IPS DF 4.7 (cell line): ENCODE measurements around the gene STON2.
A peak's percentile ranks its signal among the peaks of the same experiment; 100 is the strongest.

Source experiments
- DNase-seq: peaks from one replicate; pipeline ENCODE4 v3.0.0-alpha.2; 2013; ENCODE audit warnings: low spot score; ENCODE audit errors: extremely low read depth

STON2 gene

DNA sequence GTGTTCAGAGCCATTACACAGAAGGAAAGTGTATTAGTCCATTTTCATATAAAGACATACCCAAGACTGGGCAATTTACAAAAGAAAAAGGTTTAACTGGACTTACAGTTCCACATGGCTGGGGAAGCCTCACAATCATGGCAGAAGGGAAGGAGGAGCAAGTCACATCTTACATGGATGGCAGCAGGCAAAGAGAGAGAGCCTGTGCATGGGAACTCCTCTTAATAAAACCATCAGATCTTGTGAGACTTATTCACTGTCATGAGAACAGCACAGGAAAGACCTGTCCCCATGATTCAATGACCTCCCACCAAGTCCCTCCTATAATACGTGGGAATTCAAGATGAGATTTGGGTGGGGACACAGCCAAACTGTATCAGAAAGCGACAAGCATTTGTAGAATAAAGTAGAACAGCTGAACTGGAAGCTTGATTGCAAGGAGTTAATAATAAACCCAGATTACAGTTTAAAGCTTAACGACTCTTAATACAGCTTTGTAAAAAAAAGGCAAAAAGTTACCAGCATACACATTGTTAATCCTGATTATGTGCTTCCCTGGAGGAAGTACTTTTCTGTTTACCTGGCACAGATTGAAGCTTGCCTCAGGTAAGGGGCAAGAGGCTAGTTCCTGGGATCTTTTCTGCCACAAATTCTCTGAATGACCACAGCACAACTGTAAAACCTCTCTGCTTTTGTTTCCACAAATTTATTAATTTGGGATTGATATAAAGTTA is 18.1 kb upstream of the STON2 start:
- DNase-seq = no peak

DNA sequence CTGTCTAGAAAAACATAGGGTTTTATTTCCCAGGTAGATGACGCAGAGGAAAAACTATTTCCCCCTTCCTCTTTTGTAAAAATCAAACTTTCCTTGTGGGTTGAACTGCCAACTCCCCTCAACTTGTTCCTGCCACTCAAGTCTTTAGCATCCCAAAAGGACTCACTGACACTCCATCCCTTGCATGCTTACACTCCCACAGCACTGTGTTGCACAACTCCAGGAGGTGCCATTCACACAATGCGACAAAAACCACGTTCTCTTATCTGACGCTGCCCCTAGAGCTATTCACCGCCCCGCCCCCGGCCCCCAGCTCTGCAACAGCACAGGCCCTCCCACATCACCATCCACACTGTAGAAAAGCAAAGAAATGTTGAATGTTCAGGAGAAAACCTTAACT is 16.9 kb upstream of the STON2 start:
- DNase-seq = no peak

DNA sequence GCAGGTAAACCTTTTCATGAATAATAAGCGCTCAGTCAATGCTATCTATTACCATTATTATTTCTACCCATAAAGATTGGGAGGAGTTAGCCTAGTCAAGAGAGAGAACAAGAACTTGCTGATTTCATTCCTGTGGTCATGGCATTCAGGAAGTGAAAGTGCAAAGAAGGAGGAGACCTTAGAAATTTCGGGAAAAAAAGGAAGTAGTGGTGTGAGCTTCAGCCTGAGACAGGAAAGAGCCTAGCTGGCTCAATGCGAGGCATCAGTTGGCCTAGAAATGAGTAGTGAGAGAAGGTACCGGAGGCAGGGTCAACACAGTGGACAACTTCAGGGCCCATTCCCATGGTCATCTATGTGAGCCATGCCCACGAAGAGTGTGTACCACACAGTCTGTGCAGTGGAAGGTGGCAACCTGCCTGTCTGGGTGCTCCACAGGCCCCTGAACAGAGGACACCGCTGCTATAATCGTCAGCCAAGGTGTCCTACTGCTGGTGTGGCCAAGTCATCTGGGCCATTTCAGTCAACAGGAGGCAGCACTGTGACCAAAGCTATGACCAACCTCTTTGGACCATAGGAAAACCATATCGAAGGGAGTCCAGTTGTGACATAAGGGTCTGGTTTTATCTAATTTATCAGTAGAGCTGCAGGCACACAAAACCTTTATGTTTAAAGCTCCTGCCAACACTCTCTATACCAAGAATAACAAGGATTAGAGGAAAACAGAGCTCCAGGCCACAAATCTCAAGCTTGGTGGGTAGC is 16.2 kb upstream of the STON2 start:
- no peak for DNase-seq

GRCh38 chr14:81415781-81416180 is 15.7 kb upstream of the STON2 start:
- no peak for DNase-seq

- no peak for DNase-seq
These were observed 14.0 kb upstream of the STON2 start for GRCh38 chr14:81414123-81414522.

DNA sequence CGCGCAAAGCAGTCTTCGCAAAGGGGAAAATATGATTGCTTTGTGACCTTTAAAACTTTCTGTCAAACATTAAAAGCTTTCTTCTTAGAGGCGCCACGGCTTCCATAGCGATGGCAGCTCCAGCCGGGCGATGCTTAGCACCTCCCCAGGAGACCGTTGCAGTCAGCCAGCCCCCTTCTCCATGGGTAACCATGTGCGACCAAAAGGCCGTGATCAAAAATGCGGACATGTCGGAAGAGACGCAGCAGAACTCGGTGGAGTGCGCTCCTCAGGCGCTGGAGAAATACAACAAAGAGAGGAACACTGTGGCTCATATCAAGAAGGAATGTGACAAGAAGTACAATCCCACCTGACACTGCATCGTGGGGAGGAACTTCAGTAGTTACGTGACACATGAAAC is 12.7 kb upstream of the STON2 start:
- no peak for DNase-seq

GRCh38 chr14:81408595-81408994 is 8.5 kb upstream of the STON2 start:
- no peak for DNase-seq

GRCh38 chr14:81406863-81407262 is 6.7 kb upstream of the STON2 start:
- no peak for DNase-seq

DNA sequence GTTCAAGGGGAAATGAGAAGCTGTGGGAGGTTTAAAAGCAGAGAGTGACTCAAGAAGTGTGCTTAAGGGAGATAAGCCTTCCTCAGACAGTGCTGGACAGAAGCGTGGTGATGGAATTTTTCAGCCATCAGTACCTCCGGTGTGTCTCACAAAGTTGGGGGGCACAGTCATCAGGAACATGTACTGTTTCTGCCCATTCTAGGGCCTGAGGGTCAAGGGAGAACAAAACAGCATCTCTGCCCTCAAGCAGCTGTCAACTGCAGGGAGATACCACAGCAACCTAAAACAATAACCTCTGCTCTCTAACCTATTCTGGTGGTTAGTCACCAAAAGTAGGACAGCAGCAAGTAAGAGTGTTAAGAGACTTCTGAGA is 2.0 kb upstream of the STON2 start:
- DNase-seq = no peak

DNA sequence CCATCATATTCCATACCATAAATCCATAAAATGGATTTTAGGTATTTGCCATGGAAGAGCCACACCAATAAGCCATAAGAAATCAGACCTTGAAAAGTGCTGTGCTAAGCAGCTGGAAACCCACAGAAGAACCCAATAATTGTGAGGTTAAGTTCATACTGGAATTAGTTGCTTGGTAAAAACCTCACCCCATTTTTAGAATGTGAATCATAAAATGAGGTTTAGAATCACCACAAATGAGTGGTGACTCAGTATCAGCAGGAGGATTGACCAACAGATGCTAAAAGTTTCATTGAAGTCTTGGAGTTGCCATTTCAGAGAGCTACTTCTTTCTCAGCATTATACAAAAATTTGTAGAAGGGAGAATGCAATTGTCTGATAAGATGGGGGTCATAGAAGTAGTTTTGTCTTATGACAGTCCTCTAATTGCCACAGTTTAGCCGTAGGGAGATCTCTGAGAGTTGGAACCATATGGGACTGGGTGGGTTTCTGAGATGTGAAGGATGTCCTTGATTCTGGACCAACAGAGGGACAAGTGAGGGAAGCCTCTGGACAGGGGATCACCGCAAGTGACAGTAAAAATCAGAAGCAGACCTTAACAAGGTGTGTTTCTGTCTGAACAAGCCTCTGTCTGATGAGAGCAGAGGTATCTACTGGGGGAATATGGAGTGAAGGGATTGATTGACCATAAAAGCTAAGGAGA is 1.4 kb upstream of the STON2 start:
- no peak for DNase-seq

DNA sequence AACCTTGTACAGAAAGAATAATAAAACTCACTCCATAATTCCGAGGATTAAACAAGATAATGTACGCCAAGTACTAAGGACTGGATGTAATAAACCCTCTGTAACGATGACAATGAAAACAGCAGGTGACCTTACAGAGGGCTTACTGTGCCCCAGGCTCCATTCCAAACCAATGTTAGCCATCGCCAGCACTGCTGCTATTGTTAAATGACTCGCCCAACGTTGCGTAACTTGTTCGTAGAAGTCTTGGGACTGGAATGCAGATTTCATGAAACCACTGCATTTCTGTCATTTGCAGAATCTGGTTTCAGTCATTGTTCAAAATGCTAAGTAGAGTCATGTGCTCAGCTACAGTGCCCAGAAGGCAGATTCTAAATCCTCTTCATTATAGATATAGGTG is 728 bp upstream of the STON2 start:
- DNase-seq = no peak

DNA sequence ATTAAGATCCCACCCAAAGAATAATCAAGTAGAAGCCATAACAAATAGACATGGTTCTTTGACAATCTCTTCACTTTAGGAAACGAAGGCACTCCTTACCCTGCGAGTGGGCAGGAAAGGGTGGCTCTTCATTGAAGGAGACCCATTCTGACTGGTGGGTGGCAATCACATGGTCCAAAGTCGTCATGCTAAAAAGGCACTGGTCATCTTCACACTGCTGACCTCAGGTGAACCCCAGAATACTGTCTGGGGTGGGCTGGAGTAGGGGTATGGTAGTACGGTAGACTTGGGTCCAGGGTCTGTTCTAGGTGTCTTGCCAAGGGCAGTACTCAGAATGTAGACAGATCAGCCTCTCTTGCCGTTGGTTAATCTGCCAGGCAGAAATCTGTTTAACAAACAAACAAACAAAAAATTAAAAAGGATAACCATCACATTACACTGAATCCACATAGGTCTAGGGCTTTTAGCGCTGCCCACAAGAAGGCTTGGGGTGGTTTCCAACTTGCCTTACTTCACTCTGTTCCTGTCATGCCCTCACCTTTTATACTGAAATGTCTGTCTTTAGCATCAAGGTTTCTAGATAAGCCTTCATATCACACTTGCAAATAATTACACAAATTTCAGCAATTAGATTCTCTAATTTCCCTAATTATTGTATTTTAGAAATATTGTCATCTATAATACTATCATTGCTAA is 1.8 kb downstream of the STON2 start:
- DNase-seq = no peak

DNA sequence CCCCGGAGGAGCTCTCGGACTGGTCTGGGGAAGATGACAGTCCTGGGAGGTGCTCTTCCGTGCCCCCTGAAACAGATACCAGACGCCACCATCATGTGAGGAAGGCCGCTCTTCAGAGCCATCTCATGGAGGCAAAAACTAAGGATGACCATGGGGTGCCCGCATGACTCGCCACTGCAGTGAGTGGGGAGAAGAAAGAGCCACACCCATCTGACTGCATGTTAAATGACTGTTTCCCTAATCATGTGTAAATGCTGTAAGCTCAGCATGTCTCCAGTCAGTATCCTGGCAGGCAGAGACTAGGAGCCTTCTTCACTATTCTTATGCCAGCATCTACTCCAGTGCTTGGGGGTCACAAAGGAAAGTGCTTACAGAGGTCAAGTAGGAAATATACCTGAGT is 4.0 kb downstream of the STON2 start:
- no peak for DNase-seq

DNA sequence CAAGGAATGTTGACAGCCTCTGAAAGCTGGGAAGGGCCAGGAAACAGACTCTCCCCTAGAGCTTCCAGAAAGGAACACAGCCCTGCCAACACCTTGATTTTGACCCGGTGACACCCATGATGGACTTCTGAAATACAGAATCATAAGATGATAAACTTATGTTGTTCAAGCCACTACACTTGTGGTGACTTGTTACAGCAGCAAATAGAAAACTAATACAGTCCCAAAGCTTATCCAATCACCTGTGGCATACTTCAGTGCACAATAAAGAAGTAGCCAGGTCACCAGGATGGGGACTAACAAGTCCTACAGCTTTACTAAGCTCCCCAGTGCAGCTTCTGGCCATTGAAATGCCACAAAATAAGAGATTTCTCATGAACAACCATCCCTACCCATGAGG is 5.4 kb downstream of the STON2 start:
- DNase-seq = no peak

- DNase-seq = no peak
These were observed 7.0 kb downstream of the STON2 start for GRCh38 chr14:81392976-81393643.

DNA sequence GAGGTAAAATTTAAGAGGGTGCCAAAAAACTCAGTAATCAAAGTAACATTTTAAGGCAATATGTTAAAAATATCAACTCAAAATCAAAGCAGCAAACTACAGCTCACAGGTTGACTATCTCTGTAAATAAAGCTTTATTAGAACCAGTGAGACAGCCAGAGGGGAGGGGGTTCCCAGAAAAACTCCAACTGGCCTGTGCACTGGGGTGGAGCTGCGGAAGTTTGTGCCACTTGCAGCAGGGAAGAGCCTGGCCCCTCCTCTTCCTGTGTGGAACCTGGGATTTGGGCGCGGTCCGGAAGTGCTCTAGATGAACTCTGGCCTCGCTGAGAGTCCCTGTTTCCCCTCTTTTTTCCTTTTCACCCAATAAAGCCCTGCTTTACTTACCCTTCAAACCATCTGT is 8.1 kb downstream of the STON2 start:
- no peak for DNase-seq

DNA sequence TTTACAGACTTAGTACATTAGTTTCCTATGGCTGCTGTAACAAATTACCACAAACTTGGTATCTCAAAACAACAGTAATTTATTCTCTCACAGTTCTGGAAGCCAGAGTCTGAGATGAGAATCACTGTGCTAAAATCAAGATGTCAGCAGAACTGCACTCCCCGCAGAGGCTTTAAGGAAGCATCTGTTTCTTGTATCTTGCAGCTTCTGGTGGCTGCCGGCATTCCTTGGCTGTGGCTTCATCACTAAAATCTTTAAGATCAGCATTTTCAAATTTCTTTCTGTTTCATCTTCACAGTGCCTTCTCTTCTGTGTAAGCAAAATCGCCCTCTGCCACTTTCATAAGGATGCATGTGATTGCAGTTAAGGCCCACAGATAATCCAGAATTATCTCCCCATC is 9.4 kb downstream of the STON2 start:
- DNase-seq = no peak

DNA sequence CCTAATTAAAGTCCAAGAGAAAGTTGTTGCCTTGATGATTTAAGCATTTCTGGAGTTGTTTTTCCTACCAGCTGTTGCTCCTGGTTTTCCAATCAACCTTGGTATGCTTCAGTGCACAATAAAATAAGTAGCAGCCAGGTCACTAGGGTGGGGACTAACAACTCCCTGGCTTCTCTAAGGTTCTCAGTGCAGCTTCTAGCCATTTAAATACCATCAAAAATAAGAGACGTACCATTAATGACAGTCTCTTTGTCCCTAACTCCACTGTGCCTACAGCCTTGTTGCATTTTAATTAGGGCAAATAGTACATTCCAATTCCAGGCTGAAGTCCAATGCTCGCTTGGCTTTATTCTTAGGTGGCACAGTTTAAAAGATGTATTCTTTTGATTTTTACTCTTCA is 11.8 kb downstream of the STON2 start:
- no peak for DNase-seq

- peak; percentile 33 for DNase-seq
These were observed 13.8 kb downstream of the STON2 start for GRCh38 chr14:81386290-81386745.

GRCh38 chr14:81385886-81386285 is 14.2 kb downstream of the STON2 start:
- DNase-seq = no peak

GRCh38 chr14:81385419-81385818 is 14.7 kb downstream of the STON2 start:
- DNase-seq = no peak
